ENCODE measurements around the gene FANCG. TPM values are rescaled to one million over a fixed set of nuclear protein-coding genes. Genes with fewer than 3 reads are reported as not detected.
A peak's percentile ranks its signal among the peaks of the same experiment; 100 is the strongest.

Gene FANCG
- total RNA-seq, 4 donors from 2014 or later = 1.8 to 29.1 (median 8.3) TPM

DNA sequence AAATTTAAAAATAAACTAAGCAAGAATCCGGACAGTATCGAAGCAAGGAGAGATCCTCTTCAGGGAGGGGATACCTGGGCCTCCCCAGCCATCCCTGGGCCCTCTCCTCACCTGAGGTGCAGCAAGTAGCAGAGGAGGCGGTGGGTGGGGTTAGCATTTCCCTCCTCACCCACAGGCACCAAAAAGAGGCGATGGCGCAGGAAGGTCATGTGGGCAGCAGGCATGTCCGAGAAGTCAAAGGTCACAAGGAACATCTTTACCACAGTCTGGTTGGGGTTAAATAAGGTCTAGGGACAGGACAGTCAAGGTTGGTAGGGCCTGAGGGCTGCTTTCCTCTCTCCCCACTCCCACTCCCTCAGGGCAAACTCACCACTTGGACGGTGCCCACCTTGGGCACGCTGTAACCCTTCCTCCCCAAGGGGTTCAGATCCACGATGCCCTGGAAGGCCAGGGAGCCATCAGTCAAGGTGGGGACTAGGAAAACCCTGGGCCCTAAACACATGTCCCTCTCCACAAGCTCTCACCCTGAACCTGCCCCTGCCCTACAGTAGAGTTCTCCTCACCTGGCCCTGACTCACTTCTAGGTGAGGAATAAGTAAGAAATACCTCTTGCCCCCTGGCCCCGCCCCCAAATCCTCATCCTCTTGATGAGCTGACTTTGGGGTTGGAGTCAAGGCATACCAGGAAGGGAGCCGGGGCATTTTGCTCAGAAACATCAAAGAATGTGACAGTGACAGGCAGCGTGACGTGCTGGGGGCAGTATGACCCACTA, 26.0 kb upstream of the FANCG start:
- no peaks in the 10 kb centered on the region for H3K27me3 ChIP-seq
- H3K4me1 ChIP-seq = peaks cover 0 to 7% of the 10 kb centered on the region in 2 donors
- no peak overlapping the region for H3K27ac ChIP-seq
- no peak overlapping the region for H3K4me3 ChIP-seq
- no peak for DNase-seq
- no peaks in the 10 kb centered on the region for H3K9me3 ChIP-seq
- TF ChIP-seq, protein P1, sequence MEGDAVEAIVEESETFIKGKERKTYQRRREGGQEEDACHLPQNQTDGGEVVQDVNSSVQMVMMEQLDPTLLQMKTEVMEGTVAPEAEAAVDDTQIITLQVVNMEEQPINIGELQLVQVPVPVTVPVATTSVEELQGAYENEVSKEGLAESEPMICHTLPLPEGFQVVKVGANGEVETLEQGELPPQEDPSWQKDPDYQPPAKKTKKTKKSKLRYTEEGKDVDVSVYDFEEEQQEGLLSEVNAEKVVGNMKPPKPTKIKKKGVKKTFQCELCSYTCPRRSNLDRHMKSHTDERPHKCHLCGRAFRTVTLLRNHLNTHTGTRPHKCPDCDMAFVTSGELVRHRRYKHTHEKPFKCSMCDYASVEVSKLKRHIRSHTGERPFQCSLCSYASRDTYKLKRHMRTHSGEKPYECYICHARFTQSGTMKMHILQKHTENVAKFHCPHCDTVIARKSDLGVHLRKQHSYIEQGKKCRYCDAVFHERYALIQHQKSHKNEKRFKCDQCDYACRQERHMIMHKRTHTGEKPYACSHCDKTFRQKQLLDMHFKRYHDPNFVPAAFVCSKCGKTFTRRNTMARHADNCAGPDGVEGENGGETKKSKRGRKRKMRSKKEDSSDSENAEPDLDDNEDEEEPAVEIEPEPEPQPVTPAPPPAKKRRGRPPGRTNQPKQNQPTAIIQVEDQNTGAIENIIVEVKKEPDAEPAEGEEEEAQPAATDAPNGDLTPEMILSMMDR (IDR thresholded peaks at IDR 0.05) = no peak
- no peak for TF ChIP-seq POLR2A (IDR thresholded peaks at IDR 0.05)
- no peaks in the 10 kb centered on the region for H3K36me3 ChIP-seq
- intact Hi-C loops (cut with DNase I; ENCODE audit: low total_unique reads) = no loop called here

DNA sequence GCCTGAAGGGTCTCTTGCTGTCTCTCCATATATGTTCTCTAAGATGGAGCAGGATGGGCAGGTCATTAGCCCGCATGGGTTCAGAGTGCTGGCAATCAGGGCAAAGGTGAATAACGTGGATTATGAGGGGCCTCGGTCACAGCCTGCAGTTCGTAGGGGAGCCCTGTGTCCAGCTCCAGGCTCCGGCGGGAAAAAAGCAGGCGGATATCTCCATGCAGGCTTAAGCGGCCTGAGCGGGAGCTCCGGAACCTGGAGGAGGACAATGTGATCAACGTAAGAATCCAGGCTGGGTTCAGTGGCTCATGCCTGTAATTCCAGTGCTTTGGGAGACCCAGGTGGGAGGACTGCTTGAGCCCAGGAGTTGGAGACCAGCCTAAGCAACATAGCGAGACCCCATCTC, 25.4 kb upstream of the FANCG start:
- TF ChIP-seq, protein P1 (IDR thresholded peaks at IDR 0.05) = no peak
- TF ChIP-seq POLR2A (IDR thresholded peaks at IDR 0.05) = no peak
- Histone ChIP-seq H3K9me3 (no peaks in the 10 kb centered on the region), H3K27me3 (no peaks in the 10 kb centered on the region), H3K36me3 (no peaks in the 10 kb centered on the region), H3K27ac (no peak overlapping the region), H3K4me3 (no peak overlapping the region), H3K4me1 (peaks cover 0 to under 1% of the 10 kb centered on the region in 2 donors)
- no peak for DNase-seq
- intact Hi-C loops (cut with DNase I; ENCODE audit: low total_unique reads) = no loop called here

DNA sequence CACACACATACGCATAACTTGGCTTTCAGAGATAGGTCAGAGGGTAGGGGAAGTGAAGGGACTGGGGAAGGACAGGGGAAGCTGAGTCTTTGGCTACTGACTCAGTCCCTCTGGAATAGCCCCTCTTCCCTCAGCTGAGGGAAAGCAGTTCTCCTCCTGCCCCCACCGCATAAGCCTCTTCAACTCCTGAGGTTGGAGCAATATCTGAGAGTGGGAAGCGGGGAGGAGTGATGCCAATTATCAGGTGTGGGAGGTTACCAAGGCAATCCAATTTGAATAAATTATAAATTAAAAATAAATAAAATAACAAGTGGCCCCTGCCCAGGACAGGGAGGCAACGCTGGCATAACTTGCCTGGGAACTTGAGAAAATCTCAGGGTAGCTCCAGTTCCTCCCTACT, 24.8 kb upstream of the FANCG start:
- no peaks in the 10 kb centered on the region for H3K9me3 ChIP-seq
- DNase-seq = no peak
- no peak for TF ChIP-seq POLR2A (IDR thresholded peaks at IDR 0.05)
- TF ChIP-seq, protein P1 (IDR thresholded peaks at IDR 0.05) = no peak
- no peak overlapping the region for H3K27ac ChIP-seq
- no peak overlapping the region for H3K4me3 ChIP-seq
- intact Hi-C loops (cut with DNase I; ENCODE audit: low total_unique reads) = no loop called here
- H3K27me3 ChIP-seq = no peaks in the 10 kb centered on the region
- no peaks in the 10 kb centered on the region for H3K4me1 ChIP-seq
- no peaks in the 10 kb centered on the region for H3K36me3 ChIP-seq

DNA sequence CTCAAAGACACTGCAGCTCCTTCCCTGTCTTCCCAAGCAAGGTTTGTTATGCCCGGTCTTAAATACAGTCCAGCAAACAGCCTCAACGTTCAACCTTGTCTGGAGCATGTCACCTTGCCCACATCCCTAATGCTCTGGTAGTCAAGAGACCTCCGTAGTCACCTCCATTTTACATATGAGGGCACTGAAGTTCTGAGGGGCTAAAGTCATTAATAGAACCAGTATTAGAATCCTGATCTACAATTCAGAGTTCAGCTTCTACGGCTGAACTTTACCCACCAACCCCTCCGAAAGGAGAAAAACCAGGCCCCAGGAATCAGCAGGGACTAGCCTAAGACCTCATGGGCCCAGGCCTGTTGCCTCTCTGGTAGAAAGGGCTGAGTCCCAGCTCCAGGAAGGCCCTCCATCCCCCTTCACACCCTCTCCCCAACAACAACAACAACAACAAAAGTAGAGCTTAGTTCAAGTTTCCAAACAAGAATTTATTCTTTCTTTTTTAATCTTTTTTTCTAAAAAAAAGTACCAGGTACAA, 24.0 kb upstream of the FANCG start:
- DNase-seq = no peak
- Histone ChIP-seq H3K4me1 (no peaks in the 10 kb centered on the region), H3K27me3 (no peaks in the 10 kb centered on the region), H3K27ac (peak overlapping the region; percentile 90), H3K36me3 (no peaks in the 10 kb centered on the region), H3K4me3 (peak overlapping the region; percentile 60 to 95), H3K9me3 (no peaks in the 10 kb centered on the region)
- intact Hi-C loops (cut with DNase I; ENCODE audit: low total_unique reads) = no loop called here
- TF ChIP-seq, protein P1 (IDR thresholded peaks at IDR 0.05) = no peak
- no peak for TF ChIP-seq POLR2A (IDR thresholded peaks at IDR 0.05)

All from uterus (tissue), 4 donors.